ENCODE data around the gene PFN3. TPM values are rescaled to one million over a fixed set of nuclear protein-coding genes. Genes with fewer than 3 reads are reported as not detected.

The PFN3 gene
- total RNA-seq, 1 donor from 2014 or later: not detected

DNA sequence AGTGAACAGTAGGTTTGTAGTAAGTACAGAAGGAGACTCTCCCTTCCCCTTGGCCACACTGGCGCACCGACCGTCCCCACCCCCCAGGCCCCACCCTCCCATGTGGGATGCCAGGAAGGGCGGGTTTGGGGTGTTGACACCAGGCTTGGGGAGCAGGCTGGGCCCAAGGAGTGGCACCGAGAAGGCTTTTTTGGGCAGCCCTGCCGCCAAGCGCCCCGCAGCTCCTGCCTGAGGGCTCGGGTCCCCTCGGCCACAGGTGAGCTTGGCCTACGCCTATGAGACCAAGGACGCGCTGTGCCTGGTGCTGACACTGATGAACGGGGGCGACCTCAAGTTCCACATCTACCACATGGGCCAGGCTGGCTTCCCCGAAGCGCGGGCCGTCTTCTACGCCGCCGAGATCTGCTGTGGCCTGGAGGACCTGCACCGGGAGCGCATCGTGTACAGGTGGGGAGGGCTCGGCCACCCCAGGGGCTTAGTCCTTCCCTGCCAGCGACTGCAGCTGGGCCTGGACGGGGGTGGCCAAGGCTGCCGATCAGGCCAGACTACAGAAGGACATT lies 33.3 kb upstream of the PFN3 start:
- TF ChIP-seq, protein P1, sequence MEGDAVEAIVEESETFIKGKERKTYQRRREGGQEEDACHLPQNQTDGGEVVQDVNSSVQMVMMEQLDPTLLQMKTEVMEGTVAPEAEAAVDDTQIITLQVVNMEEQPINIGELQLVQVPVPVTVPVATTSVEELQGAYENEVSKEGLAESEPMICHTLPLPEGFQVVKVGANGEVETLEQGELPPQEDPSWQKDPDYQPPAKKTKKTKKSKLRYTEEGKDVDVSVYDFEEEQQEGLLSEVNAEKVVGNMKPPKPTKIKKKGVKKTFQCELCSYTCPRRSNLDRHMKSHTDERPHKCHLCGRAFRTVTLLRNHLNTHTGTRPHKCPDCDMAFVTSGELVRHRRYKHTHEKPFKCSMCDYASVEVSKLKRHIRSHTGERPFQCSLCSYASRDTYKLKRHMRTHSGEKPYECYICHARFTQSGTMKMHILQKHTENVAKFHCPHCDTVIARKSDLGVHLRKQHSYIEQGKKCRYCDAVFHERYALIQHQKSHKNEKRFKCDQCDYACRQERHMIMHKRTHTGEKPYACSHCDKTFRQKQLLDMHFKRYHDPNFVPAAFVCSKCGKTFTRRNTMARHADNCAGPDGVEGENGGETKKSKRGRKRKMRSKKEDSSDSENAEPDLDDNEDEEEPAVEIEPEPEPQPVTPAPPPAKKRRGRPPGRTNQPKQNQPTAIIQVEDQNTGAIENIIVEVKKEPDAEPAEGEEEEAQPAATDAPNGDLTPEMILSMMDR (IDR thresholded peaks at IDR 0.05; ENCODE audit: insufficient read depth, low read length, severe bottlenecking): no peak
- Histone ChIP-seq H3K27me3 (ENCODE audit: control insufficient read depth, insufficient read depth, low read length) (no peaks in the 10 kb centered on the region), H3K36me3 (ENCODE audit: control insufficient read depth, insufficient read depth, low read length) (peaks cover 28% of the 10 kb centered on the region), H3K4me3 (ENCODE audit: low read depth, low read length) (no peak overlapping the region)
- FAIRE-seq (no peak), DNase-seq (ENCODE audit: low read depth) (no peak)

DNA sequence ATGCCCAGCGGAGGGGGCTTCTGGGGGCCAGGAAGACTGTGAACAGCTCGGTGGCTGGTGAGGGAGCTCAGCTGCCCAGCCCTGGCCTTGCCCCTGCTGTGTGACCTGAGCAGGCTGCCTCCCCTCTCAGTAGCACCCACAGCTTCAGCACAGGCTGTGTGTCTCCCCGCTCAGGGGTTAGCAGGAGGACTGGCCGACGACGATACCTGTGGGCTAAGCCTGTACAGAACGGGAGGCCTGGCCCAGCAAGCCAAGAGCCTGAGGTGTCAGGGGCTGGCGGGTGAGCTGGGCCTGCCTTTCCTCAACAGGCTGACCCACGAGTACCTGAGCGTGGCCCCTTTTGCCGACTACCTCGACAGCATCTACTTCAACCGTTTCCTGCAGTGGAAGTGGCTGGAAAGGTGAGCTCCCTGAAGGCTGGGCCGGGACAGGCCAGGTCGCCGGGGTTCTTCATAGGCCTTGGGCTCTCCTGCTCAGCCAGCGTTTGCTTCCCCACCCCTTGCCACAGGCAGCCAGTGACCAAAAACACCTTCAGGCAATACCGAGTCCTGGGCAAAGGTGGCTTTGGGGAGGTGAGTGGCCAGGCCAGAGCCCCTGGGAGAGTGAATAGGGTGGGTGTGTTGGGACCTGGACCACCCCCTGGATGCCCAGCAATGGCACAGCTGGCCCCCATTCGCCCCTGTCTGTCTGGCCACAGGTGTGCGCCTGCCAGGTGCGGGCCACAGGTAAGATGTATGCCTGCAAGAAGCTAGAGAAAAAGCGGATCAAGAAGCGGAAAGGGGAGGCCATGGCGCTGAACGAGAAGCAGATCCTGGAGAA lies 32.6 kb upstream of the PFN3 start:
- FAIRE-seq: no peak
- peaks cover 28% of the 10 kb centered on the region for H3K36me3 ChIP-seq (ENCODE audit: control insufficient read depth, insufficient read depth, low read length)

DNA sequence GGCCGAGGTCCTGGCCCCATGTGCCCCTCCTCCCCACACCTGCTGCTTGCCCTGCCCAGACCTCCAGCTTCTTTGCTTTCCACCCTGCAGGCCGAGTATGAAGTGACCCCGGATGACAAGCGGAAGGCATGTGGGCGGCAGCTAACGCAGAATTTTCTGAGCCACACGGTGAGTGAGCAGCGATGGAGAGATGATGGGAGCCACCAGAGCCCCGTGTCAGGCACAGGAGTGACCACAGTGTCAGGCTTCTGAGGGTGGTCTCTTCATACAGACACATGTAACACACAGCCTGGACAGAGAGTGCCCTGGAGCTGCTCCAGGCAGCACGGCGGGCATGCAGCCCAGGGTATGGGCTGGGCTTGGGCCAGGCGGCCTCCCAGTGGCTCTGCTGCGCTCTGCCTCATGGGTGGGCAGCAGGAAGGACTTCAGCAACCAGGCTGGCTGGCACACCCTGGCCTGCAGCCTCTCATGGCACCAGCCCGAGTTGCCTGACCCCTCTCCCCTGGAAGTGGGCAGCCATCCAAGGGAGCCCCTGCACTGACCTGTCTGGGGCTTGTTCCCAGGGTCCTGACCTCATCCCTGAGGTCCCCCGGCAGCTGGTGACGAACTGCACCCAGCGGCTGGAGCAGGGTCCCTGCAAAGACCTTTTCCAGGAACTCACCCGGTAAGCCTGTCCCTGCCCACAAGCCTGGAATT lies 31.8 kb upstream of the PFN3 start:
- DNase-seq (ENCODE audit: low read depth) (no peak), FAIRE-seq (no peak)
- Histone ChIP-seq H3K36me3 (ENCODE audit: control insufficient read depth, insufficient read depth, low read length) (peaks cover 27% of the 10 kb centered on the region), H3K4me3 (ENCODE audit: low read depth, low read length) (no peak overlapping the region), H3K27me3 (ENCODE audit: control insufficient read depth, insufficient read depth, low read length) (no peaks in the 10 kb centered on the region)
- TF ChIP-seq, protein P1 (IDR thresholded peaks at IDR 0.05; ENCODE audit: insufficient read depth, low read length, severe bottlenecking): no peak

More for the DNA sequence above, 32.6 kb upstream of the PFN3 start:
- DNase-seq (ENCODE audit: low read depth): no peak
- Histone ChIP-seq H3K4me3 (ENCODE audit: low read depth, low read length) (no peak overlapping the region), H3K27me3 (ENCODE audit: control insufficient read depth, insufficient read depth, low read length) (no peaks in the 10 kb centered on the region)
- TF ChIP-seq, protein P1 (IDR thresholded peaks at IDR 0.05; ENCODE audit: insufficient read depth, low read length, severe bottlenecking): no peak

DNA sequence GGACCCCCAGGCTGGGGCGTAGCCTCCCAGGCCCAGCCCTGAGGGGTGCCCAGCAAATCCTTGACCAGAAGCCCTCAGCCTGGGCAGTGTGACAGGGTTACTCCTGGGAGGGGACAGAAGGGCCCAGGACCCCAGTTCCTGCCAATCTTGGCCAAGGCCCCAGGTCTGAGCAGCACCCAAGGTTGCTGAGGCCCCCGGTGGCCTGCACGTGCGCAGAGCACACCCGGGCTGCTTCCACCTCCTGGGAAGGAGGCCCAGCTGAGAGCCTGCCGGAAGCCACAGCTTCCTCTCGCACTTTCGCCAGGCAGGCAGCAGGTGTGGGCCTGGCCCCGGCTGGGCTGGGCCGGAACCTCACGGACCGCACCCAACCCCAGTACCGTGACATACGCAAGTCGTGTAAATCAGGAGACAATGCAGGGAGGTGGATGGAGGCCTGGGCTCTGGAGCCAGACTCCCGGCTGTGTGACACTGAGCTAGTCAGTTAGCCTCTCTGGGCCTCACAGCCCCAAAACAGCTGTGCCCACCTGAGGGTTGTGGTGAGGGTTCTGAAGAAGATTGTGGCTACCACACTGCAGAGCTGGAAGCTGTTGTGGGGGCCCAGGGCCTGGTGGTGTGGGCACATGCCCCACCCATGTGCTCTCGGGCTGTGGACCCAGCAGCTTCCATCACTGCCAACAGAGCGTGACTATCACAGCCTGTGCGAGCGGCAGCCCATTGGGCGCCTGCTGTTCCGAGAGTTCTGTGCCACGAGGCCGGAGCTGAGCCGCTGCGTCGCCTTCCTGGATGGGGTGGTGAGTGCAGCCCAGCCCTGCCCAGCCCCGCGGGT lies 31.1 kb upstream of the PFN3 start:
- FAIRE-seq (no peak), DNase-seq (ENCODE audit: low read depth) (no peak)
- TF ChIP-seq, protein P1 (IDR thresholded peaks at IDR 0.05; ENCODE audit: insufficient read depth, low read length, severe bottlenecking): no peak
- Histone ChIP-seq H3K27me3 (ENCODE audit: control insufficient read depth, insufficient read depth, low read length) (no peaks in the 10 kb centered on the region), H3K36me3 (ENCODE audit: control insufficient read depth, insufficient read depth, low read length) (peaks cover 26% of the 10 kb centered on the region), H3K4me3 (ENCODE audit: low read depth, low read length) (no peak overlapping the region)

DNA sequence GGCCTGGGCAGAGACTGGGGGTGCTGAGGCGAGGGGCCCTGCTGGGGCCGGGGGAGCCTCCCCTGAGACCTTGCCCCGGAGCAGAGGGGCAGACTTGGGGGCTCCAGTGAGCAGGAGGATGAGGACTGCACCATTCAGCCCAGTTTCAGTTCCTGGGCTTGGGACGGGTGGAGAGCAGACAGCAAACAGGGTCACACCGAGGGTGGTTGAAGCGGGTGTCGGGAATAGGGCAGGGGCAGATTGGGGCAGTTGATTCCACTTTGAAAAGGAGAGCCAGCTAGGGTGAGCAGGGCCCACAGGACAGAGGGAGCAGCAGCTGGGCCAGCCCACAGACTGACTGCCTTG lies 30.5 kb upstream of the PFN3 start:
- TF ChIP-seq, protein P1 (IDR thresholded peaks at IDR 0.05; ENCODE audit: insufficient read depth, low read length, severe bottlenecking): no peak
- DNase-seq (ENCODE audit: low read depth) (no peak), FAIRE-seq (no peak)
- H3K27me3 ChIP-seq (ENCODE audit: control insufficient read depth, insufficient read depth, low read length): no peaks in the 10 kb centered on the region
- H3K4me3 ChIP-seq (ENCODE audit: low read depth, low read length): no peak overlapping the region
- H3K36me3 ChIP-seq (ENCODE audit: control insufficient read depth, insufficient read depth, low read length): peaks cover 26% of the 10 kb centered on the region

Data from bronchial epithelial cell (primary cell).